Cardiac fibroblast (primary cell): ENCODE measurements around the gene LIMK1.

Experiments used
- DNase-seq, 2 donors: peaks; one replicate each; pipeline versions ENCODE4 v3.0.0 to v3.0.0-alpha.2; 2010; ENCODE audit warnings: low read depth in 2 of 2
- H3K4me3 ChIP-seq, 2 donors: replicated peaks in 1 of 2; 1 replicate in 1 of 2; 2 replicates in 1 of 2; pipeline ENCODE4 v1.5.1; 2011; ENCODE audit warnings: low read depth in 2 of 2, low read length in 2 of 2, mild to moderate bottlenecking in 2 of 2, moderate library complexity in 1 of 2
- CTCF ChIP-seq: IDR thresholded peaks from one replicate; pipeline ENCODE4 v1.5.1; 2011; ENCODE audit warnings: low read depth, mild to moderate bottlenecking, low read length, inconsistent platforms

LIMK1 gene

GRCh38 chr7:74063223-74063641, 20.4 kb upstream of the LIMK1 start:
- no peak for DNase-seq
- TF ChIP-seq CTCF = no peak
- H3K4me3 ChIP-seq = no peak overlapping the region

GRCh38 chr7:74063646-74064045, 20.0 kb upstream of the LIMK1 start:
- H3K4me3 ChIP-seq = no peak overlapping the region
- TF ChIP-seq CTCF = no peak
- no peak for DNase-seq

- DNase-seq = no peak
- TF ChIP-seq CTCF = no peak
- no peak overlapping the region for H3K4me3 ChIP-seq
These were observed 18.9 kb upstream of the LIMK1 start for GRCh38 chr7:74064696-74065095.

GRCh38 chr7:74066626-74067025, 17.0 kb upstream of the LIMK1 start:
- no peak for DNase-seq
- no peak for TF ChIP-seq CTCF

GRCh38 chr7:74068378-74069085, 15.1 kb upstream of the LIMK1 start:
- no peak for DNase-seq
- H3K4me3 ChIP-seq = no peak overlapping the region
- no peak for TF ChIP-seq CTCF

More at GRCh38 chr7:74066626-74067025, 17.0 kb upstream of the LIMK1 start:
- no peak overlapping the region for H3K4me3 ChIP-seq

GRCh38 chr7:74069086-74069541, 14.5 kb upstream of the LIMK1 start:
- no peak overlapping the region for H3K4me3 ChIP-seq
- DNase-seq = no peak
- no peak for TF ChIP-seq CTCF
